Uterus (tissue), 2 donors: ENCODE results near the gene BRD3.
"Not testable (repeated sequence)": the region's sequence is repeated elsewhere in the genome, so short reads cannot be mapped to it uniquely, and the experiment has no call there.

Source experiments
- CTCF ChIP-seq, 4 experiments: fragments of 200-600 bp in 2 of 4; fragments of 450-650 bp in 2 of 4; sonication (generic) in 2 of 4; IDR thresholded peaks; one replicate each; pipeline ENCODE4 v1.5.1; 2016 to 2019; ENCODE audit warnings: antibody characterized with exemption in 4 of 4, mild to moderate bottlenecking in 2 of 4, moderate library complexity in 1 of 4
- POLR2A ChIP-seq, 2 donors: fragments of 450-650 bp; IDR thresholded peaks; one replicate each; pipeline ENCODE4 v1.6.1; 2016; ENCODE audit warnings: antibody characterized with exemption in 2 of 2, mild to moderate bottlenecking in 1 of 2, moderate library complexity in 1 of 2

- not testable (repeated sequence) for TF ChIP-seq POLR2A, CTCF (IDR thresholded peaks at IDR 0.05)
These were observed 4.9 kb upstream of the BRD3 start for GRCh38 chr9:134072683-134073082.
